GM13976 (cell line): ENCODE data around the gene TTC32.
"Not testable (repeated sequence)": the region's sequence is repeated elsewhere in the genome, so short reads cannot be mapped to it uniquely, and the experiment has no call there.

Experiments
- DNase-seq: peaks from one replicate; pipeline ENCODE4 v3.0.0; 2012; ENCODE audit warnings: low spot score
- CTCF ChIP-seq: IDR thresholded peaks from 2 replicates; pipeline ENCODE4 v1.5.1; 2012; ENCODE audit warnings: borderline replicate concordance, mild to moderate bottlenecking; ENCODE audit not compliant: insufficient read depth; ENCODE audit errors: extremely low read depth, missing control alignments, control extremely low read depth
- in situ Hi-C: fragments of 300-500 bp; cut with MboI; formaldehyde crosslinking; loops from one replicate; pipeline ENCODE4 v1.12.0; 2022; ENCODE audit warnings: low sequenced_read_pairs, mixed read lengths, inconsistent platforms; ENCODE audit not compliant: unreplicated experiment

The TTC32 gene

GRCh38 chr2:19881908-19882265, 19.9 kb downstream of the TTC32 start:
- in situ Hi-C loops, result no loop called here
- no peak for TF ChIP-seq CTCF

GRCh38 chr2:19881221-19881907, 20.4 kb downstream of the TTC32 start:
- in situ Hi-C loops, result no loop called here
- no peak for DNase-seq
- no peak for TF ChIP-seq CTCF

More at GRCh38 chr2:19881908-19882265, 19.9 kb downstream of the TTC32 start:
- DNase-seq, result no peak

GRCh38 chr2:19880191-19880590, 21.6 kb downstream of the TTC32 start:
- in situ Hi-C loops, DNase-seq: not testable (repeated sequence)

GRCh38 chr2:19879120-19879519, 22.7 kb downstream of the TTC32 start:
- no peak for TF ChIP-seq CTCF
- no peak for DNase-seq
- in situ Hi-C loops, result no loop called here

GRCh38 chr2:19878268-19879046, 23.3 kb downstream of the TTC32 start:
- no peak for TF ChIP-seq CTCF
- no peak for DNase-seq
- in situ Hi-C loops, result no loop called here

GRCh38 chr2:19876751-19877150, 25.0 kb downstream of the TTC32 start:
- TF ChIP-seq CTCF, result no peak
- in situ Hi-C loops, result no loop called here
- DNase-seq, result no peak

GRCh38 chr2:19875280-19875679, 26.5 kb downstream of the TTC32 start:
- in situ Hi-C loops, result no loop called here
- TF ChIP-seq CTCF, result no peak
- DNase-seq, result no peak
